DMS153 treated with DMSO at 0.1 percent for 48 hours (cell line): Measurements from ENCODE around the gene FAM135A.
"Not testable (repeated sequence)": the region's sequence is repeated elsewhere in the genome, so short reads cannot be mapped to it uniquely, and the experiment has no call there.

Experiments
- DNase-seq: peaks from one replicate; lab custom pipeline; 2025; ENCODE audit not compliant: unreplicated experiment; lab: John Stamatoyannopoulos, UW

Gene FAM135A

GRCh38 chr6:70396163-70396562, 17.1 kb upstream of the FAM135A start:
- no peak for DNase-seq

- DNase-seq: no peak
Measured at GRCh38 chr6:70396796-70397729, 16.2 kb upstream of the FAM135A start.

GRCh38 chr6:70398783-70399728, 14.3 kb upstream of the FAM135A start:
- no peak for DNase-seq

GRCh38 chr6:70404658-70405057, 8.7 kb upstream of the FAM135A start:
- DNase-seq: no peak

- DNase-seq: no peak
Measured at GRCh38 chr6:70409216-70409615, 4.1 kb upstream of the FAM135A start.

- DNase-seq: no peak
Measured at GRCh38 chr6:70411542-70412251, 1.6 kb upstream of the FAM135A start.

- DNase-seq: no peak
Measured at GRCh38 chr6:70412252-70413113, 825 bp upstream of the FAM135A start.

GRCh38 chr6:70413992-70414494, 735 bp downstream of the FAM135A start:
- no peak for DNase-seq

- no peak for DNase-seq
Measured at GRCh38 chr6:70414813-70415212, 1.5 kb downstream of the FAM135A start.

- DNase-seq: no peak
Measured at GRCh38 chr6:70415247-70415646, 1.9 kb downstream of the FAM135A start.

GRCh38 chr6:70415660-70416059, 2.4 kb downstream of the FAM135A start:
- DNase-seq: no peak

- DNase-seq: no peak
Measured at GRCh38 chr6:70421509-70421908, 8.2 kb downstream of the FAM135A start.

- DNase-seq: no peak
Measured at GRCh38 chr6:70423189-70424134, 10.2 kb downstream of the FAM135A start.

GRCh38 chr6:70424291-70424690, 11.0 kb downstream of the FAM135A start:
- DNase-seq: no peak

GRCh38 chr6:70436320-70436719, 23.0 kb downstream of the FAM135A start:
- DNase-seq: no peak

GRCh38 chr6:70445001-70445400, 31.7 kb downstream of the FAM135A start:
- DNase-seq: no peak

- DNase-seq: not testable (repeated sequence)
Measured at GRCh38 chr6:70447343-70448070, 34.2 kb downstream of the FAM135A start.

- DNase-seq: not testable (repeated sequence)
Measured at GRCh38 chr6:70453899-70454298, 40.6 kb downstream of the FAM135A start.
